HFF-Myc (cell line): ENCODE measurements around the gene NHP2.
A peak's percentile ranks its signal among the peaks of the same experiment; 100 is the strongest.

Experiments used
- DNase-seq: peaks from one replicate; pipeline ENCODE4 v3.0.0-alpha.2; 2011; ENCODE audit warnings: low read depth; ENCODE audit errors: extremely low read depth
- H3K4me3 ChIP-seq: replicated peaks from 2 replicates; pipeline ENCODE4 v1.5.1; 2011; ENCODE audit warnings: low read depth, mild to moderate bottlenecking, control low read depth, low read length
- TF ChIP-seq, protein P1 (sequence below): IDR thresholded peaks from 2 replicates; pipeline ENCODE4 v1.5.1; 2012; ENCODE audit warnings: mild to moderate bottlenecking, low read depth, low read length, control low read depth; ENCODE audit errors: missing control alignments

NHP2 gene

DNA sequence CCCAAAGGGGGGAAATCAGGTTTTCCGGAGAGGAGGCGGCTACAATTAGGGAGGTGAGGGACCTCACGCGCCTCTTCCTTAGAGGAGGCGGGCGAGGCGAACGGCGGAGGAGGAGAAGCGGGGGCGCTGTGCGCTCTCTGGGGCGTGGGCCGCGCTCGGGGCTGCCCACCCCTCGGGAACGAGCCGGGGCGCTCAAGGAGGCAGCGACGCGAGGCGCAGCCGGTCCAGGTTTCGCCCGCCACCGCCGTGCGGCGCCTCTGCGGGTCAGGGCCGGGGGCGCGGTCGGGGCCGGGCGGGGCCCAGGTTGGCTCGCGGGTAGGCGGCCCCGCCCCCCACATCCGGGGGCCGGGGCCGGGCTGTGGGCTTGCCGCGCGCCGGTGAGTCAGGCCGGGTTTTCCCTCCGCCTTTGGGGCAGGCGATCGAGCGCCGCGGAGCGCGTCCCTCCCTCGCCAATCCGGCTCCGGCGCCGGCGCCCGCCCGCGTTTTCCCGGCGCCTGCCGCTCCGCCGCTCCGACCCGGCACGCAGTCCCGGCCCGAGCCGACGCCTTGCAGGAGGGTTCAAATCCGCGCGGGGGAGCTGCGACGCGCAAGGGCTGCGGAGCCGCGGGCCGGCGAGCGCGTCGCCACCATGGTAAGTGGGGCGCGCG is 40.4 kb downstream of the NHP2 start, which contains the start of gene N4BP3:
Gene N4BP3 (plus strand): TSS at position 392 of the 647 bp plus-strand sequence. CDS start 6,052 bp downstream, outside the sequence.
- no peak for DNase-seq
- peak within 1 kb of the TSS; percentile 46 for H3K4me3 ChIP-seq
- TF ChIP-seq, protein P1, sequence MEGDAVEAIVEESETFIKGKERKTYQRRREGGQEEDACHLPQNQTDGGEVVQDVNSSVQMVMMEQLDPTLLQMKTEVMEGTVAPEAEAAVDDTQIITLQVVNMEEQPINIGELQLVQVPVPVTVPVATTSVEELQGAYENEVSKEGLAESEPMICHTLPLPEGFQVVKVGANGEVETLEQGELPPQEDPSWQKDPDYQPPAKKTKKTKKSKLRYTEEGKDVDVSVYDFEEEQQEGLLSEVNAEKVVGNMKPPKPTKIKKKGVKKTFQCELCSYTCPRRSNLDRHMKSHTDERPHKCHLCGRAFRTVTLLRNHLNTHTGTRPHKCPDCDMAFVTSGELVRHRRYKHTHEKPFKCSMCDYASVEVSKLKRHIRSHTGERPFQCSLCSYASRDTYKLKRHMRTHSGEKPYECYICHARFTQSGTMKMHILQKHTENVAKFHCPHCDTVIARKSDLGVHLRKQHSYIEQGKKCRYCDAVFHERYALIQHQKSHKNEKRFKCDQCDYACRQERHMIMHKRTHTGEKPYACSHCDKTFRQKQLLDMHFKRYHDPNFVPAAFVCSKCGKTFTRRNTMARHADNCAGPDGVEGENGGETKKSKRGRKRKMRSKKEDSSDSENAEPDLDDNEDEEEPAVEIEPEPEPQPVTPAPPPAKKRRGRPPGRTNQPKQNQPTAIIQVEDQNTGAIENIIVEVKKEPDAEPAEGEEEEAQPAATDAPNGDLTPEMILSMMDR: no peak

DNA sequence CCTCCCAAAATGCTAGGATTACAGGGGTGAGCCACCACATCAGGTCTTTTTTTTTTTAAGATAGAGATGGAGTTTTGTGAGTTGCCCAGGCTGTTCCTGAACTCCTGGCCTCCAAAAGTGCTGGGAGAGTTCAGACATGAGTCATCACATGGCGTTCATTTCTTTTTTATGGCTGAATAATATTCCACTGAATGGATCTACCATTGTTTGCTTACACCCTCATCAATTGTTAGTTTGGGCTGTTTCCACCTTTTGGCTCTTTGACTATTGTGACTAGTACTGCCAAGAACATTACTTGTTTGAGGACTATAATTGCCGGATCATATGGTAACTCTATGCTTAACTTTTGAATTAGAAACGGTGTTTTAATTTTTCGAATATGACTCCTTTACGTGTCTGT is 41.1 kb downstream of the NHP2 start:
- DNase-seq: no peak
- no peak overlapping the region for H3K4me3 ChIP-seq
- TF ChIP-seq, protein P1: no peak

DNA sequence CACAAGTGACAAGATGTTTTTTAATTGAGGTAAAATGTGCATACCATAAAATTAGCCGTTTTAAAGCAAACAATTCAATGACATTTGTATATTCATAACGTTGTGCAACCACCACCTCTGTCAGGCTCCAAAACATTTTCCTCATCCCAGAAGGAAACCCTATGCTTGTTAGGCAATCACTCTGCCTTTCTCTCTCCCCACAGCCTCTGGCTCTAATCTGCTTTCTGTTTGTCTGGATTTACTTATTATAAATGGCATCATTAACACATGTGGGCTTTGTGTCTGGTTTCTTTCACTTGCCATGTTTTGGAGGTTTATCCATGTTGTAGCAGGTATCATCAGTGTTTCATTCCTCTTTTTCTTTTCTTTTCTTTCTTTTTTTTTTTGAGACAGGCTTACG is 41.8 kb downstream of the NHP2 start:
- TF ChIP-seq, protein P1: no peak
- no peak for DNase-seq

DNA sequence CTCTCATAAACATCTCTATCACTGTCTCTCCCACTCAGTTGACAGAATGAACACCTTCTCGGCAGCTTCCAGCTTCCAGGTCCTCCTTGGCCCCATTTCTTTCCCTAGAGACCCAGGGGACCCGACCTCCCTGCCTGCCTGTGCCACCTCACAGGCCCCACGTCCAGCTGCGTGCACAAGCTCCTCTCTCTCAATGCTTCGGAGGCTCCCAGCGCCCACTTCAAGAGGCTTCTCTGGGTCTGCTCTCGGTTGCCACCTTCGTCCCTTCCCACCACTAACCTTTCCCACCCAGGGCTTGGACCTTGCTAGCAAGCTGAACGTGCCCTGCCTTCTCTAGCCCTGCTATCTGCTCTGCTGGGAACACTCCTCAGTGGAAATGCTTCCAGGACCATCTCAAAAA is 43.2 kb downstream of the NHP2 start:
- H3K4me3 ChIP-seq: no peak overlapping the region
- DNase-seq: no peak
- TF ChIP-seq, protein P1: no peak

More for the DNA sequence above, 41.8 kb downstream of the NHP2 start:
- no peak overlapping the region for H3K4me3 ChIP-seq

DNA sequence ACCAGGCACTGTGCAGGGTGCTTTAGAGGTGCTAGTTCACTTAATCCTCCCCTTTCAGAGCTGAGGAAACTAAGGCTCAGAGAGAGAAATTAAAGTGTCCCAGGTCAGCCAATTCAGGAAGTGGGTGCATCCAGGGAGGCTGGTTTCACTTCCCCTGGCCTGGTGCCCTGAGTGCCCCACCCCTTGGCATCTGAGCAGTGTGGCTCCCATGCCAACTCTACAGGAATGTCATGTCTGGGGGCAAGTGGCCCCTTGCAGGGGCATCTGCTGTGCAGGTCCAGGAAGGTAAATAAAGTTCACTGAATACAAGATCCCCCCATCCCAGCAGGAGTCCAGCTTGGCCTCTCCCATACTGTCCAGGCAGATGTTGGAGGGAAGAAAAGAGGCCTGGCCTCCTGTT is 44.7 kb downstream of the NHP2 start:
- TF ChIP-seq, protein P1: no peak
- no peak for DNase-seq
- no peak overlapping the region for H3K4me3 ChIP-seq

DNA sequence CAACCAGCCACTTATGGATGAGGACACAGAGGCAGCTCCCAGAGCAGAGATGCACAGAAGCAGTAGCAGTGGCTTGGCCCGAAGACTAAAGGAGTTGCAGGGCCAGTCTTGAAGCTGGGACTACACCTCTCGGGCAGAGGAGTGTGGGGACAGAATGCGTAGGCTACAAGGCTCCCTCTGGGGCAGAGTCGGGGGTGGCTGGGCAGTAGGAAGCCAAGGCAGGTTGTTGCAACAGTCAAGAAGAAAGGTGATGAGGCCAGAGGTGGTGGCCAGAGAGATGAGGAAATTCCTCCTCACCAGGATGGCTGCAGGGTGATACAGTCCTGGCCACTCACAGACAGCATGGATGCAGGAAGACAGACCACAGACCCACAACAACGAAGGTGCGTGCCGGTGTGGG is 45.2 kb downstream of the NHP2 start:
- TF ChIP-seq, protein P1: no peak
- no peak overlapping the region for H3K4me3 ChIP-seq

DNA sequence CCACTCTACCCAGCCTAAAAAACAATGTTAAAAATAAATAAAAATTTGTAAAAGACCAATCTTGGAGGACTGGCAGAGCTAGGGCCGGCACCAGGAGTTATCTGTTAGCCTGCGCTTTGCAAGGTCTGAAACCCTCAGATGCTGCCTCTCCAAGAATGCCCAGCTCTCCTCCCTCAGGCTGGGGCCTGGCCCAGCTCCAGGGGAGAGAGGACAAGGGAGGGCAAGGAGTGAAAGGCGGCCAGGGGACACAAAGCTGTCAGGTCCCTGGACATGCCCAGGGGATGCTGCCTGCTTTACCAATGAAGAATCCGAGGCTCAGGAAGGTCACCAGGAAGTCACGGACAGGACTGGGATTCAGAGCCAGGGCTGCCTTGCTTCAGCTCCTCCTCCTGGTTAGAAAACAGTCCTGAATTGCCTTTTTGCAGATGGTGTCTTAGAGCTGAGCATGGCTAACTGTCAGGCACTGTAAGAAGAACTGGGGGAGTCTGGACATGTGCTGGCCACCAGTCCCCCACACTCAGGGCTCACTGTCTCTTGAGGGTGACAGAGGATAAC is 45.9 kb downstream of the NHP2 start:
- no peak for DNase-seq
- H3K4me3 ChIP-seq: no peak overlapping the region
- TF ChIP-seq, protein P1: no peak

More for the DNA sequence above, 45.2 kb downstream of the NHP2 start:
- DNase-seq: no peak
